Activated naive CD8-positive, alpha-beta T cell treated with anti-CD3 and anti-CD28 coated beads for 36 hours (primary cell): ENCODE data around the gene WNT7B. TPM values are rescaled to one million over a fixed set of nuclear protein-coding genes. Genes with fewer than 3 reads are reported as not detected.
"Not testable (repeated sequence)": the region's sequence is repeated elsewhere in the genome, so short reads cannot be mapped to it uniquely, and the experiment has no call there.

ENCODE experiments used
- DNase-seq: peaks from one replicate; pipeline ENCODE4 v3.0.0; 2021
- H3K27ac Mint-ChIP-seq: one replicate; pipeline ENCODE4 v1.8.0; 2022; ENCODE audit warnings: mild to moderate bottlenecking, moderate library complexity, mixed read lengths
- H3K27me3 Mint-ChIP-seq: one replicate; pipeline ENCODE4 v1.8.0; 2022; ENCODE audit warnings: mild to moderate bottlenecking, mixed read lengths
- H3K36me3 Mint-ChIP-seq: one replicate; pipeline ENCODE4 v1.8.0; 2021; ENCODE audit warnings: mild to moderate bottlenecking, mixed read lengths
- H3K4me1 Mint-ChIP-seq: one replicate; pipeline ENCODE4 v1.8.0; 2021; ENCODE audit warnings: mixed read lengths
- H3K4me3 Mint-ChIP-seq: one replicate; pipeline ENCODE4 v1.8.0; 2022; ENCODE audit warnings: mild to moderate bottlenecking, moderate library complexity, mixed read lengths
- H3K9me3 Mint-ChIP-seq: one replicate; pipeline ENCODE4 v1.8.0; 2022; ENCODE audit warnings: mixed read lengths
- total RNA-seq, 2 experiments: library from RNA; stranded (reverse); gene quantifications; one replicate each; pipeline ENCODE4 v1.2.3, GENCODE V29; 2021

WNT7B gene
- total RNA-seq, 2 experiments from 2014 or later = not detected

DNA sequence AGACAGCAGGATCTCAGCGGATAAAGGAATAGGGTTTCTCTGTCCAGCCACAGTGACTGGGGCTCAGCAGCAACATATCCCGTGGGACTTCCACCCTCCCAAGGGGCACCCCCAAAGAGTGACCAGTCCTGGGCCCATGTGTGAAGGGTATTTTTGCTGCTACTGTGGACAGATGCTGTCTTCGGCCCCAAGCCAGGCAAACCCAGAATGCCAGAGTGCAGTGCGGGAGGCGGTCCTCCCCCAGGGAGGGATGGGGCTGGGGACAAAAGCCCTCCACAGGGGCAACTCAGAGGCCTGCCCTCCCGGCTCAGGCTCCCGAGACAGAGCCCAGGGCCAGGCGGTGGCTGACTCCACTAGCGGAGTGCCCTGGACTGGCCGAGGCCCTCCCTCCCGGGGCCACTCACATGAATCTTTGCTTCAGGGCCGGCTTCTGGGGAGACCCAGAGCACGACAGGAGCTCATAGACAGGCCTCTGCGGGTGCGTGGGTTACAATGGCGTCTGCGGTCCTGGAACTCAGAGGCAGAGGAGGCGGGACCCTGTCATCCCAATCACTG, 34.7 kb upstream of the WNT7B start:
- no peaks in the 10 kb centered on the region for H3K36me3 Mint-ChIP-seq
- no peak overlapping the region for H3K4me3 Mint-ChIP-seq
- H3K9me3 Mint-ChIP-seq = no peaks in the 10 kb centered on the region
- peaks cover 6% of the 10 kb centered on the region for H3K4me1 Mint-ChIP-seq
- no peaks in the 10 kb centered on the region for H3K27me3 Mint-ChIP-seq
- H3K27ac Mint-ChIP-seq = no peak overlapping the region
- DNase-seq = no peak

DNA sequence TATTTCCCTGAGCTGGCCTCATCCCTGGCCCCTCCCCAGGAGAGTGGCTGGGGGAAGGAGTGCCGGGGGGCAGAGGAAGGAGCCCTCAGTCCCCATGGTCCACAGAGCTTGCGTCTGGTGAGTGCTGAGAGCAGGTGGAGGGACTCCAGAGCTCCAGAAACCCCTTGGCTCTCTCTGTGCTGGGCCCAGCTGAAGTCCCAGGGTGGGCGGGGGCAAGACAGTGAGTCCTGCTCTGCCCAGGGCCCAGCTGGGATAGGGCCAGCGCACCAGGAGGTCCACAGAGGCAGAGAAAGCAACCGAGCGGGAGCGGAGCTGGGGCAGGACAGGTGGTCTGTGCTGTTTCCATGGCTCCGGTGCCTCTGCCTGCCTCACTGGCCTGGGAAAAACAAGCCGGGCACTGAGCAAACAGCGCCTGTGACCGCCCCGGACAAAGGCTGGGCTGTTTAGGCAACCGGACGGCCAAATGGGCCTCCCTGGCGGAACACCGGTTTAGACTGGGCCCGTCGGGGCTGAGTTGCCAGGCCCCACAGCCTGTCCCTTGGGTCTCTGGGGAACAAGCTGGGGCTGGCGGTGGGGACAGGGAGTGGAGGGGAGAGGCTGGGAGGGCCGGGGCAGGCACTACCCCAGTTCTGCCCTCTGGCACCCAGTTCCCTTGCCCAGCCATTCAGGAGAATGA, 34.1 kb upstream of the WNT7B start:
- Mint-ChIP-seq H3K36me3 (no peaks in the 10 kb centered on the region), H3K27me3 (no peaks in the 10 kb centered on the region), H3K4me1 (peaks cover 10% of the 10 kb centered on the region), H3K27ac (no peak overlapping the region), H3K4me3 (no peak overlapping the region), H3K9me3 (no peaks in the 10 kb centered on the region)
- DNase-seq = no peak

DNA sequence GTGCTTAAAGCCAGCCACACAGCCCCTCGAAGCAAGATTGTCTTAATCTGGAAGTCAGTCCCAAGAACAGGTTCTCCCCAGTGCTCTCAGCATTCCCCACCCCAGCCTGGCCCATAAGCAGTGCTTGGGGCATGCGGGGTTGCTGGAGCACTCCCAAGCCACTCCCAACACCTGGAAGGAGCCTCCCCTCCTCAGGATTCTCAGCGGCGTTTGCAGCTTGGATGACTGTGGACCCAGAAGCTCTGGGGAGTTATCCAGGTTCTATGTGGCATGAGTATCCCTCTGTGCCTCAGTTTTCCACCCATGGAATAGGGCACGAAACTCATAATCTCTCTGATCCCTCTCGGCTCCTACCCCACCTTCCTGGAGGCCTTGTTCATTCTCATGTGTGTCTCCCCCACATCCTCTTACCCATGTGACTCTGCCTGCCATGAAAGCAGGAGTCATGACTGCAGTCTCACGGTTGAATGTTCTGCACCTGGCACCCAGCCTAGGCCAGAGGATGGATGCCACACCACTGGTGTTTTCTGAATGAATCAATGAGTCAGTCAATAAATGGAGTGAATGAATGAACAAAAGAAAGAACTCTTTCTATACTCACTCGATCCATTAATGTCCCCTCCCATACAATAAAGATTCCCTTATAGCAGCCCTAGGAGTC, 33.4 kb upstream of the WNT7B start:
- Mint-ChIP-seq H3K27ac (no peak overlapping the region), H3K9me3 (no peaks in the 10 kb centered on the region), H3K4me3 (no peak overlapping the region), H3K4me1 (peaks cover 13% of the 10 kb centered on the region), H3K36me3 (no peaks in the 10 kb centered on the region), H3K27me3 (no peaks in the 10 kb centered on the region)
- DNase-seq = no peak

DNA sequence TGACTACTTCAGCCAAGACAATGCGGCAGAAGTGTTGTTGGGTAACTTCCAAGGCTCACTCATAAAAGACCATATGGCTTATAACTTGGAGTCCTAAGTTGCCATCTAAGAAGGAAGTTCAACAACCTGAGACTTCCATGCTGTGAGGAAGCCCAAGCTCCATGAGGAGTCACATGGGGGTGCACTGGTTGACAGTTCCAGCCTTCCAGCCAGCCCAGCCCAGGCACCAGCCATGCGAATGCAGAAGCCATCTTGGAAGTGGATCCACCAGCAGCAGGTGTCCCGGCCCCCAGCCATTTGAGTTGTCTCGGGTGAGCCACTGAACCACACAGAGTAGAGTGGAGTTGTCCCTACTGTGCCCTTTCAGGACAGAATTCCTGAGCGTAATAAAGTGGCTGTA, 32.8 kb upstream of the WNT7B start:
- H3K27ac Mint-ChIP-seq = no peak overlapping the region
- peaks cover 16% of the 10 kb centered on the region for H3K4me1 Mint-ChIP-seq
- no peaks in the 10 kb centered on the region for H3K27me3 Mint-ChIP-seq
- H3K9me3 Mint-ChIP-seq = no peaks in the 10 kb centered on the region
- H3K4me3 Mint-ChIP-seq = no peak overlapping the region
- no peak for DNase-seq
- H3K36me3 Mint-ChIP-seq = no peaks in the 10 kb centered on the region

DNA sequence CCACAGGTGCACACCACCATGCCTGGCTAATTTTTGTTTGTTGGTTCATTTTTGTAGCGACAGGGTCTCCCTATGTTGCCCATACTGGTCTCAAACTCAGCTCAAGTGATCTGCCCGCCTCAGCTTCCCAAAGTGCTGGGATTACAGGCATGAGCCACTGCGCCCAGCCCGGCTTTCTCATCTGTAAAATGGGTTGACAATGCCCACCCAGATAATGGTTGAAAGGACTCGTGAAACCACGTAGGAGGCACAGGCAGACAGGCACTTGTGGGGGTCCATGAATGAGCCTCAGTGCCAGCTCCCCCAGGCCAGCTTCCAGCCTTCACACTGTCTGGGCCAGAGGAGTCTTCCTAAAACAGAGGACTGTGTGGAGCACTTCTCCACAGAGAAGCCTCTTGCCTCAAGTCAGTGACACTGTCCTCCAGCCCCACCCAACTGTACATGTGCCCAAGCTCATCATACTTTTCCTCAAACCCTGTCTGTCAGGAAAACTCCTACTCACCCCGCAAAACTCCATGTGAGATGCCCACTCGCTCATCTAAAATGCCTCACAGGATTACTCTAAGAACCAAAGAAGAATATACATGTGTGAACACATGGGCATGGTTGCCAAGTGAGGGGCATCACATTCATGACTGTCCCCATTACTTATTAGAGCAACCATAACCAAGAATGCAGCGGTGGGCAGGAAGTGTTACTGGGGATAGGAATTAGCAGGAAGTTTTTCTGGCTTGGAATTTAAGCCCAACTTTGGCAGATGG, 32.1 kb upstream of the WNT7B start:
- DNase-seq = no peak
- Mint-ChIP-seq H3K27ac (no peak overlapping the region), H3K36me3 (no peaks in the 10 kb centered on the region), H3K4me3 (no peak overlapping the region), H3K27me3 (no peaks in the 10 kb centered on the region), H3K4me1 (peaks cover 21% of the 10 kb centered on the region), H3K9me3 (no peaks in the 10 kb centered on the region)

- H3K9me3 Mint-ChIP-seq = no peaks in the 10 kb centered on the region
- no peak for DNase-seq
- H3K27ac Mint-ChIP-seq = no peak overlapping the region
- H3K4me3 Mint-ChIP-seq = no peak overlapping the region
- H3K27me3 Mint-ChIP-seq = no peaks in the 10 kb centered on the region
- no peaks in the 10 kb centered on the region for H3K36me3 Mint-ChIP-seq
- peaks cover 23% of the 10 kb centered on the region for H3K4me1 Mint-ChIP-seq
Observed at GRCh38 chr22:46008291-46008690, 31.3 kb upstream of the WNT7B start.

DNA sequence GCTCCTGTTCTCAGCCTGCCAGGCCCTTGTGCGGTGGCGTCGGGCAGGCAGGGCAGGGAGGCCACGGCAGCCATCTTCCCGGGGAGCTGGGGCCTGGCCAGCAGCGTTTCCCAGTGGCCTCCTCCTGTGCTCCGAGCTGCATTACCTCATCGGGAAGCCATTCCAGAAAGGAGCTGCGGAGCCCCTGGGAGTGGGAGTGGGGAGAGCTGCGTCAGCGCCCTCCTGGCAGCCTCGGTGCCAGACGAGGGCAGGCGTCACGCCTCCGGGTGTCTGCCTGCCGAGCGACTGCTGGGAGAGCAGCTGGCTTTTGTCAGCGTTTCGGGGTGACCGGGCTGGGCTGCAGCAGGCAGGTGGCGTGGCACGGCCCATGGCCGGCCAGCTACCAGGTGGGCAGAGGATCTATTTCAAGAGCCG, 30.9 kb upstream of the WNT7B start:
- H3K4me1 Mint-ChIP-seq = peaks cover 20% of the 10 kb centered on the region
- no peaks in the 10 kb centered on the region for H3K27me3 Mint-ChIP-seq
- H3K27ac Mint-ChIP-seq = no peak overlapping the region
- no peak overlapping the region for H3K4me3 Mint-ChIP-seq
- no peak for DNase-seq
- H3K9me3 Mint-ChIP-seq = no peaks in the 10 kb centered on the region
- H3K36me3 Mint-ChIP-seq = no peaks in the 10 kb centered on the region

GRCh38 chr22:46007003-46007847, 30.3 kb upstream of the WNT7B start:
- peaks cover 20% of the 10 kb centered on the region for H3K4me1 Mint-ChIP-seq
- no peak overlapping the region for H3K27ac Mint-ChIP-seq
- H3K27me3 Mint-ChIP-seq = no peaks in the 10 kb centered on the region
- H3K36me3 Mint-ChIP-seq = no peaks in the 10 kb centered on the region
- no peak overlapping the region for H3K4me3 Mint-ChIP-seq
- H3K9me3 Mint-ChIP-seq = no peaks in the 10 kb centered on the region
- DNase-seq = peak; percentile 38

DNA sequence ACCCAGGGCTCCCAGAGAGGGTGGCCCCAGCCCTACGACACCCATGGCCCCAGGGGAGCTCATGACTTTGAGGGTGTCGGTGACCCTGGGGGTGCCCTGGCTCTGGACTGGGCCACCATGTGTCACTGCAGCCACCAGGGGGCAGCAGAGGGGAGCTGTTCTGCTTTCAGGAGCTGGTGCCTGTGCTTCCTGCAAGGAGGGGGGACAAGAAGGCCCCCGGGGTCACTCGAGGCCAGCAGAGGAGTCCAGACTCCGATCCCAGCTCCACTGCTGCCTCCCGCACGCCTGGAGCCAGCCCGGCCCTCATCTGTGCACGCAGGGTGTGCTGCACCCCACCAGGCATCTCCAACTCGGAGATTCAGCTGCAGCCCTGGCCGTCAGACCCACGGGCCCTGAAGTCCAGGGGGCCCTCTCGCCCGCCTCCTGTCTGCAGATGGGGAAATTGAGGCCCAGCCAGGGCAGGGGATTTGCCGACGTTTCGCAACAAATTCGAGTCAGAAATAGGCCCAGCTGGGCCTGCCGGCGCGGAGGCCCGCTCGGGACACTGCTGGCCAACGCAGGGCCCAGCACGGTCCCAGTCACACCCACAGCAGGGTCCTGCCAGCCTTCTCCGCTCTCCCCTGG, 29.5 kb upstream of the WNT7B start:
- Mint-ChIP-seq H3K27me3 (no peaks in the 10 kb centered on the region), H3K27ac (peak overlapping the region; percentile 63), H3K36me3 (no peaks in the 10 kb centered on the region), H3K4me3 (no peak overlapping the region), H3K9me3 (no peaks in the 10 kb centered on the region), H3K4me1 (peaks cover 20% of the 10 kb centered on the region)
- peak; percentile 86 for DNase-seq

GRCh38 chr22:46005116-46005705, 28.2 kb upstream of the WNT7B start:
- not testable (repeated sequence) for H3K36me3 Mint-ChIP-seq, H3K27me3 Mint-ChIP-seq, H3K27ac Mint-ChIP-seq, DNase-seq, H3K4me3 Mint-ChIP-seq, H3K9me3 Mint-ChIP-seq
- peaks cover 20% of the 10 kb centered on the region for H3K4me1 Mint-ChIP-seq

GRCh38 chr22:46004105-46004866, 27.3 kb upstream of the WNT7B start:
- Mint-ChIP-seq H3K27me3 (no peaks in the 10 kb centered on the region), H3K27ac (peak overlapping the region; percentile 83), H3K4me1 (peaks cover 20% of the 10 kb centered on the region), H3K36me3 (no peaks in the 10 kb centered on the region), H3K4me3 (peak overlapping the region; percentile 51), H3K9me3 (no peaks in the 10 kb centered on the region)
- DNase-seq = peak; percentile 44

GRCh38 chr22:46003271-46004091, 26.5 kb upstream of the WNT7B start:
- H3K4me3 Mint-ChIP-seq = no peak overlapping the region
- no peaks in the 10 kb centered on the region for H3K27me3 Mint-ChIP-seq
- DNase-seq = no peak
- peaks cover 20% of the 10 kb centered on the region for H3K4me1 Mint-ChIP-seq
- no peaks in the 10 kb centered on the region for H3K36me3 Mint-ChIP-seq
- no peak overlapping the region for H3K27ac Mint-ChIP-seq
- no peaks in the 10 kb centered on the region for H3K9me3 Mint-ChIP-seq

- no peaks in the 10 kb centered on the region for H3K9me3 Mint-ChIP-seq
- no peak for DNase-seq
- no peak overlapping the region for H3K4me3 Mint-ChIP-seq
- peaks cover 20% of the 10 kb centered on the region for H3K4me1 Mint-ChIP-seq
- no peaks in the 10 kb centered on the region for H3K36me3 Mint-ChIP-seq
- H3K27me3 Mint-ChIP-seq = no peaks in the 10 kb centered on the region
- H3K27ac Mint-ChIP-seq = no peak overlapping the region
Observed at GRCh38 chr22:46002757-46003270, 25.9 kb upstream of the WNT7B start.
